HepG2 (cell line): ENCODE results near the gene GNA15. TPM values are rescaled to one million over a fixed set of nuclear protein-coding genes. Genes with fewer than 3 reads are reported as not detected.
A peak's percentile ranks its signal among the peaks of the same experiment; 100 is the strongest.

Source experiments
- ATAC-seq: fragments of 200-7000 bp; cut with Tn5 transposase; 3 replicates; pipeline ENCODE4 v1.9.1; 2020; ENCODE audit warnings: mild to moderate bottlenecking, moderate library complexity
- BruUV-seq: library from RNA; stranded (reverse); fragments of 400-500 nt; replicated peaks from 2 replicates; lab custom pipeline; 2021; lab: Mats Ljungman, UMichigan
- CTCF ChIA-PET: fragments of 300-600 bp; formaldehyde crosslinking; extraction: SDS; loops from one replicate; lab custom pipeline; 2021; ENCODE audit warnings: low total read pairs, inconsistent platforms, low intra/inter-chr PET ratio; lab: Yijun Ruan, JAX
- POLR2A ChIA-PET: fragments of 350-600 bp; sonication (Branson Sonifier 250); formaldehyde crosslinking; loops from one replicate; lab custom pipeline; 2020; ENCODE audit warnings: antibody characterized with exemption, inconsistent platforms; lab: Yijun Ruan, JAX
- DNase-seq: peaks from one replicate; pipeline ENCODE4 v3.0.0-alpha.2; 2015; ENCODE audit warnings: low spot score
- FAIRE-seq: peaks from 3 replicates; lab custom pipeline; 2011; peaks lifted over from hg19 to GRCh38; lab: Jason Lieb, UNC
- H2AFZ ChIP-seq: one replicate; pipeline ENCODE4 v1.6.1; 2011; ENCODE audit warnings: low read length, inconsistent platforms
- H3K27ac ChIP-seq: fragments of 300-600 bp; 3 replicates; pipeline ENCODE4 v1.8.0; 2011; ENCODE audit warnings: mixed run types, mild to moderate bottlenecking, mixed read lengths, low read length, inconsistent platforms; ENCODE audit not compliant: insufficient read depth; ENCODE audit errors: extremely low read length
- H3K27me3 ChIP-seq, 2 experiments: fragments of 200-600 bp in 1 of 2; 2 replicates in 1 of 2; 3 replicates in 1 of 2; pipeline versions ENCODE4 v1.6.0 to v1.8.0; 2011; ENCODE audit warnings: low read length in 2 of 2, mild to moderate bottlenecking in 2 of 2, moderate library complexity in 2 of 2, inconsistent platforms in 1 of 2; ENCODE audit not compliant: insufficient read depth in 2 of 2, control insufficient read depth in 1 of 2
- H3K36me3 ChIP-seq, 2 experiments: fragments of 200-600 bp in 1 of 2; replicated peaks in 1 of 2; 2 replicates in 1 of 2; 3 replicates in 1 of 2; pipeline versions ENCODE4 v1.5.1 to v1.8.0; 2011; ENCODE audit warnings: low read length in 2 of 2, inconsistent platforms in 1 of 2; ENCODE audit not compliant: insufficient read depth in 2 of 2, control insufficient read depth in 1 of 2
- H3K4me1 ChIP-seq: 2 replicates; pipeline ENCODE4 v1.5.1; 2012; ENCODE audit warnings: low read length, inconsistent platforms; ENCODE audit not compliant: insufficient read depth
- H3K4me2 ChIP-seq: 2 replicates; pipeline ENCODE4 v1.6.0; 2011; ENCODE audit warnings: low read depth, low read length, inconsistent platforms
- H3K4me3 ChIP-seq, 3 experiments: fragments of 200-600 bp in 1 of 3; sonication (generic), shearing (Covaris generic) in 1 of 3; replicated peaks in 1 of 3; 2 replicates each; pipeline ENCODE4 v1.5.1; 2011 to 2016; ENCODE audit warnings: low read length in 3 of 3, inconsistent platforms in 2 of 3, low read depth in 2 of 3, mild to moderate bottlenecking in 2 of 3, control low read depth in 1 of 3, mixed read lengths in 1 of 3; ENCODE audit not compliant: insufficient read depth in 1 of 3
- H3K79me2 ChIP-seq: one replicate; pipeline ENCODE4 v1.6.1; 2011; ENCODE audit warnings: low read length, inconsistent platforms; ENCODE audit not compliant: insufficient read depth
- H3K9ac ChIP-seq: 2 replicates; pipeline ENCODE4 v1.6.0; 2011; ENCODE audit warnings: mild to moderate bottlenecking, low read depth, low read length, inconsistent platforms; ENCODE audit not compliant: insufficient read depth
- H3K9me3 ChIP-seq: 2 replicates; pipeline ENCODE4 v1.5.1; 2012; ENCODE audit warnings: mild to moderate bottlenecking, low read length
- H4K20me1 ChIP-seq: 2 replicates; pipeline ENCODE4 v1.6.0; 2011; ENCODE audit warnings: inconsistent platforms, mild to moderate bottlenecking, low read length, moderate library complexity; ENCODE audit not compliant: insufficient read depth
- ZBTB40 ChIP-seq, 2 experiments: fragments of 450-650 bp in 1 of 2; sonication (generic) in 1 of 2; formaldehyde crosslinking in 1 of 2; IDR thresholded peaks; 2 replicates each; pipeline versions ENCODE4 v1.6.1 to v1.8.0; 2016 to 2022; ENCODE audit warnings: antibody characterized with exemption in 1 of 2, mild to moderate bottlenecking in 1 of 2, missing genetic modification reagents in 1 of 2
- ZNF143 ChIP-seq: sonication (generic); formaldehyde crosslinking; IDR thresholded peaks from 2 replicates; pipeline ENCODE4 v1.4.0; 2020; ENCODE audit warnings: missing genetic modification reagents
- WGBS: methylation state at CpG from one replicate; pipeline ENCODE4 v1.1.6; 2017; ENCODE audit warnings: low lambda C conversion rate; 5-methylcytosine and 5-hydroxymethylcytosine counted together
- in situ Hi-C: cut with HindIII; loops from 2 replicates; pipeline ENCODE4 v1.10.0; 2017; ENCODE audit warnings: low pct_unique_long_range_greater_than_20kb; ENCODE audit not compliant: extremely low pct_ligation_motif_present
- intact Hi-C: fragments of 100-400 bp; cut with micrococcal nuclease; formaldehyde crosslinking; loops from one replicate; pipeline ENCODE4 v1.10.0; 2022; ENCODE audit not compliant: unreplicated experiment
- polyA plus RNA-seq, 8 experiments: library from polyadenylated mRNA; depleted of rRNA in 3 of 8; stranded (reverse) in 7 of 8; unstranded in 1 of 8; fragments of >200 nt; fragmentation: Illumina TruSeq in 4 of 8; extraction: Trizol in 4 of 8; gene quantifications; 2 replicates each; pipeline versions ENCODE4 v1.2.1 to v1.2.3, GENCODE V29; 2011 to 2016; ENCODE audit warnings: low read depth in 4 of 8, missing spikeins in 1 of 8, mixed read lengths in 1 of 8; ENCODE audit not compliant: insufficient read depth in 1 of 8
- total RNA-seq, 5 experiments: library from RNA; depleted of rRNA; stranded (reverse); fragments of >200 nt; fragmentation: Illumina TruSeq; extraction: Trizol; gene quantifications; 2 replicates each; pipeline ENCODE4 v1.2.3, GENCODE V29; 2016; ENCODE audit warnings: low read depth in 1 of 5

GNA15 gene
- total and polyA plus RNA-seq, 2 of the 13 experiments (the other 11 are each of a cell fraction or from before 2014, with no cell fraction given), result not detected

- no peak overlapping the region for H3K4me3 ChIP-seq
- no peaks in the 10 kb centered on the region for H3K9me3 ChIP-seq
- WGBS, result 95% methylated on average over 10 of the region's 17 CpGs
- POLR2A ChIA-PET, result no interaction called here
- BruUV-seq, result no TSS peak
- H3K4me2 ChIP-seq, result no peak overlapping the region
- no peak for ATAC-seq
- no peaks in the 10 kb centered on the region for H3K27me3 ChIP-seq
- peak; percentile 78 for TF ChIP-seq ZBTB40 (IDR thresholded peaks at IDR 0.05)
- peak; percentile 99 for TF ChIP-seq ZBTB40 (CRISPR knock-in tag; IDR thresholded peaks at IDR 0.05)
- TF ChIP-seq ZNF143 (CRISPR knock-in tag), result no peak
- TF ChIP-seq, all 625 proteins: peak for 1
- H3K9ac ChIP-seq, result no peak overlapping the region
- H3K79me2 ChIP-seq, result peaks cover 25% of the 10 kb centered on the region
- intact Hi-C loops (no loop called here), in situ Hi-C loops (no loop called here)
- no peak overlapping the region for H3K27ac ChIP-seq
- H3K36me3 ChIP-seq, result peaks cover 6 to 25% of the 10 kb centered on the region in 2 experiments; a peak in 3 of 5 replicates
- H3K4me1 ChIP-seq, result peaks cover 20% of the 10 kb centered on the region
- DNase-seq (no peak), FAIRE-seq (no peak)
- CTCF ChIA-PET, result no interaction called here
- peaks cover 22% of the 10 kb centered on the region; the same call in 1 of the 2 replicates for H4K20me1 ChIP-seq
- no peak overlapping the region for H2AFZ ChIP-seq
Measured at GRCh38 chr19:3111586-3112247, 24.1 kb upstream of the GNA15 start.
